HCT116 (cell line): Measurements from ENCODE around the gene STARD5. TPM values are rescaled to one million over a fixed set of nuclear protein-coding genes. Genes with fewer than 3 reads are reported as not detected.

Experiments
- ATAC-seq: fragments of 200-7000 bp; cut with Tn5 transposase; 2 replicates; pipeline ENCODE4 v1.9.1; 2020; ENCODE audit warnings: mild to moderate bottlenecking, moderate library complexity
- BruUV-seq: library from RNA; stranded (reverse); fragments of 400-500 nt; replicated peaks from 2 replicates; lab custom pipeline; 2021; lab: Mats Ljungman, UMichigan
- CTCF ChIA-PET: fragments of 300-600 bp; sonication (Branson Sonifier 250); formaldehyde crosslinking; loops from one replicate; lab custom pipeline; 2021; ENCODE audit warnings: antibody characterized with exemption; lab: Charles Lee
- POLR2A ChIA-PET: fragments of 300-600, 350-600 bp; sonication (Branson Sonifier 250); formaldehyde crosslinking; loops from one replicate; lab custom pipeline; 2021; ENCODE audit warnings: antibody characterized with exemption; lab: Charles Lee
- RAD21 ChIA-PET, 2 experiments: fragments of 300-600 bp; sonication (Branson Sonifier 250); formaldehyde crosslinking; loops; one replicate each; lab custom pipeline; 2023; ENCODE audit warnings: low total read pairs in 2 of 2; ENCODE audit not compliant: uncharacterized antibody in 2 of 2, unreplicated experiment in 2 of 2, low non-redundant PET in 1 of 2; lab: Charles Lee
- DNase-seq: peaks from one replicate; pipeline ENCODE4 v3.0.0-alpha.2; 2010; ENCODE audit warnings: low read depth, low spot score
- H2AFZ ChIP-seq: fragments of 200-600 bp; shearing (Covaris generic), sonication (generic); 2 replicates; pipeline ENCODE4 v1.6.1; 2017; ENCODE audit warnings: low read depth, mixed run types, mixed read lengths, antibody characterized with exemption, low read length; ENCODE audit not compliant: poor library complexity, severe bottlenecking
- H3K27ac ChIP-seq: 2 replicates; pipeline ENCODE4 v1.5.1; 2012; ENCODE audit warnings: low read depth, low read length
- H3K27me3 ChIP-seq: fragments of 200-600 bp; sonication (generic); 2 replicates; pipeline ENCODE4 v1.6.1; 2016; ENCODE audit warnings: mixed run types, low read length, mixed read lengths; ENCODE audit not compliant: insufficient read depth
- H3K36me3 ChIP-seq, 2 experiments: fragments of 200-500 bp in 1 of 2; fragments of 200-600 bp in 1 of 2; sonication (Bioruptor generic) in 1 of 2; sonication (generic) in 1 of 2; 2 replicates each; pipeline versions ENCODE4 v1.5.1 to v1.6.1; 2014 to 2016; ENCODE audit warnings: low read length in 2 of 2, inconsistent platforms in 1 of 2, mixed read lengths in 1 of 2, mixed run types in 1 of 2; ENCODE audit not compliant: insufficient read depth in 2 of 2, control insufficient read depth in 1 of 2
- H3K4me1 ChIP-seq, 2 experiments: fragments of 200-600 bp in 1 of 2; sonication (generic) in 1 of 2; 2 replicates each; pipeline versions ENCODE4 v1.5.1 to v1.6.1; 2012 to 2017; ENCODE audit warnings: low read length in 2 of 2, inconsistent platforms in 1 of 2, mild to moderate bottlenecking in 1 of 2, mixed read lengths in 1 of 2, mixed run types in 1 of 2, moderate library complexity in 1 of 2; ENCODE audit not compliant: insufficient read depth in 2 of 2, control insufficient read depth in 1 of 2
- H3K4me2 ChIP-seq: fragments of 200-600 bp; sonication (generic); 2 replicates; pipeline ENCODE4 v1.6.1; 2017; ENCODE audit warnings: mixed run types, low read length, mixed read lengths
- H3K4me3 ChIP-seq, 2 experiments: fragments of 200-600 bp in 1 of 2; sonication (generic) in 1 of 2; replicated peaks in 1 of 2; 2 replicates each; pipeline ENCODE4 v1.5.1; 2011 to 2016; ENCODE audit warnings: low read length in 2 of 2, control low read depth in 1 of 2, low read depth in 1 of 2, mild to moderate bottlenecking in 1 of 2, mixed read lengths in 1 of 2, mixed run types in 1 of 2
- H3K79me2 ChIP-seq: fragments of 200-600 bp; sonication (generic); 2 replicates; pipeline ENCODE4 v1.6.1; 2017; ENCODE audit warnings: mild to moderate bottlenecking, mixed run types, low read length, moderate library complexity, mixed read lengths; ENCODE audit not compliant: insufficient read depth
- H3K9ac ChIP-seq: fragments of 200-600 bp; sonication (generic); 2 replicates; pipeline ENCODE4 v1.6.1; 2016; ENCODE audit warnings: low read length, mixed read lengths
- H3K9me2 ChIP-seq: fragments of 200-600 bp; sonication (generic), shearing (Covaris generic); 2 replicates; pipeline ENCODE4 v1.6.1; 2017; ENCODE audit warnings: mixed run types, mild to moderate bottlenecking, moderate library complexity; ENCODE audit not compliant: insufficient read depth
- H3K9me3 ChIP-seq, 2 experiments: fragments of 200-500 bp in 1 of 2; fragments of 200-600 bp in 1 of 2; sonication (Bioruptor generic) in 1 of 2; sonication (generic) in 1 of 2; 2 replicates each; pipeline ENCODE4 v1.6.1; 2014 to 2017; ENCODE audit warnings: low read length in 2 of 2, mixed read lengths in 2 of 2, inconsistent platforms in 1 of 2, low read depth in 1 of 2, mild to moderate bottlenecking in 1 of 2, mixed run types in 1 of 2, moderate library complexity in 1 of 2; ENCODE audit not compliant: control insufficient read depth in 1 of 2, insufficient read depth in 1 of 2
- H4K20me1 ChIP-seq: fragments of 200-600 bp; sonication (generic), shearing (Covaris generic); 2 replicates; pipeline ENCODE4 v1.6.1; 2017; ENCODE audit warnings: mixed run types, mild to moderate bottlenecking, moderate library complexity; ENCODE audit not compliant: insufficient read depth
- ATF3 ChIP-seq: IDR thresholded peaks from 2 replicates; pipeline ENCODE4 v1.6.1; 2012
- CBX3 ChIP-seq: IDR thresholded peaks from 2 replicates; pipeline ENCODE4 v1.6.1; 2012; ENCODE audit warnings: low read depth
- CEBPB ChIP-seq: IDR thresholded peaks from 2 replicates; pipeline ENCODE4 v1.6.1; 2012; ENCODE audit warnings: low read depth
- EGR1 ChIP-seq: IDR thresholded peaks from 2 replicates; pipeline ENCODE4 v1.6.1; 2012; ENCODE audit warnings: low read depth
- EZH2phosphoT487 ChIP-seq: fragments of 200-600 bp; IDR thresholded peaks from 2 replicates; pipeline ENCODE4 v1.6.1; 2018; ENCODE audit warnings: antibody characterized with exemption, borderline replicate concordance
- JUND ChIP-seq: IDR thresholded peaks from 2 replicates; pipeline ENCODE4 v1.6.1; 2012
- MAX ChIP-seq: IDR thresholded peaks from 2 replicates; pipeline ENCODE4 v1.6.1; 2012
- POLR2A ChIP-seq: IDR thresholded peaks from 2 replicates; pipeline ENCODE4 v1.7.0; 2011; ENCODE audit warnings: borderline replicate concordance; ENCODE audit not compliant: insufficient read depth, insufficient read length; ENCODE audit errors: extremely low read depth
- POLR2AphosphoS5 ChIP-seq: IDR thresholded peaks from 2 replicates; pipeline ENCODE4 v1.6.1; 2011; ENCODE audit warnings: mild to moderate bottlenecking, low read depth, low read length, moderate library complexity
- REST ChIP-seq: IDR thresholded peaks from 2 replicates; pipeline ENCODE4 v1.6.1; 2012; ENCODE audit warnings: low read depth
- SIN3A ChIP-seq: IDR thresholded peaks from 2 replicates; pipeline ENCODE4 v1.6.1; 2012; ENCODE audit warnings: low read depth
- SRF ChIP-seq: IDR thresholded peaks from 2 replicates; pipeline ENCODE4 v1.6.1; 2012; ENCODE audit warnings: low read depth
- TCF7L2 ChIP-seq: IDR thresholded peaks from 2 replicates; pipeline ENCODE4 v1.7.0; 2011; ENCODE audit warnings: borderline replicate concordance, inconsistent platforms; ENCODE audit not compliant: insufficient read depth, insufficient read length; ENCODE audit errors: extremely low read depth
- YY1 ChIP-seq: IDR thresholded peaks from 2 replicates; pipeline ENCODE4 v1.6.1; 2011; ENCODE audit warnings: low read length, low read depth, moderate library complexity, mild to moderate bottlenecking; ENCODE audit not compliant: insufficient replicate concordance; ENCODE audit errors: extremely low read depth
- ZFX ChIP-seq: fragments of 450-650 bp; IDR thresholded peaks from 2 replicates; pipeline ENCODE4 v1.6.1; 2017
- intact Hi-C: fragments of 100-400 bp; cut with micrococcal nuclease; formaldehyde crosslinking; loops from 2 replicates; pipeline ENCODE4 v1.10.0; 2022
- total RNA-seq: library from RNA; stranded (reverse); gene quantifications from one replicate; pipeline ENCODE4 v1.2.1, GENCODE V29; 2021; ENCODE audit not compliant: unreplicated experiment

STARD5 gene
- total RNA-seq, 1 experiment from 2014 or later: 4.0 TPM

- intact Hi-C loops: no loop called here
- no peaks in the 10 kb centered on the region for H3K36me3 ChIP-seq
- no peak overlapping the region for H2AFZ ChIP-seq
- DNase-seq: no peak
- no peak for ATAC-seq
- H3K9me2 ChIP-seq: no peaks in the 10 kb centered on the region
- POLR2A ChIA-PET: no interaction called here
- no peaks in the 10 kb centered on the region for H4K20me1 ChIP-seq
- no TSS peak for BruUV-seq
- CTCF ChIA-PET: no interaction called here
- no peaks in the 10 kb centered on the region for H3K27me3 ChIP-seq
- RAD21 ChIA-PET: no interaction called here
- no peak for TF ChIP-seq EZH2phosphoT487
- TF ChIP-seq MAX: no peak
- no peak for TF ChIP-seq ZFX
- no peak for TF ChIP-seq EGR1
- no peak for TF ChIP-seq YY1
- TF ChIP-seq CEBPB: no peak
- no peak for TF ChIP-seq ATF3
- TF ChIP-seq SRF: no peak
- TF ChIP-seq POLR2A: no peak
- TF ChIP-seq REST: no peak
- no peak for TF ChIP-seq SIN3A
- no peak for TF ChIP-seq POLR2AphosphoS5
- no peak for TF ChIP-seq CBX3
- TF ChIP-seq JUND: no peak
- TF ChIP-seq TCF7L2: no peak
- H3K9ac ChIP-seq: no peak overlapping the region
- no peak overlapping the region for H3K4me3 ChIP-seq
- H3K79me2 ChIP-seq: no peaks in the 10 kb centered on the region
- no peak overlapping the region for H3K4me2 ChIP-seq
- no peak overlapping the region for H3K27ac ChIP-seq
- H3K9me3 ChIP-seq: no peaks in the 10 kb centered on the region
- no peaks in the 10 kb centered on the region for H3K4me1 ChIP-seq
These were observed 22.7 kb upstream of the STARD5 start for GRCh38 chr15:81346611-81347010.
